K562 (cell line): ENCODE measurements around the gene SORCS1. TPM values are rescaled to one million over a fixed set of nuclear protein-coding genes. Genes with fewer than 3 reads are reported as not detected.
"Not testable (repeated sequence)": the region's sequence is repeated elsewhere in the genome, so short reads cannot be mapped to it uniquely, and the experiment has no call there.

ENCODE experiments used
- ATAC-seq: fragments of 200-7000 bp; cut with Tn5 transposase; 3 replicates; pipeline ENCODE4 v1.9.1; 2020; ENCODE audit warnings: moderate library complexity
- BruUV-seq: library from RNA; stranded (reverse); fragments of 400-500 nt; replicated peaks from 2 replicates; lab custom pipeline; 2021; lab: Mats Ljungman, UMichigan
- CTCF ChIA-PET: fragments of 300-600 bp; formaldehyde crosslinking; extraction: SDS; loops from one replicate; lab custom pipeline; 2021; ENCODE audit warnings: low intra/inter-chr PET ratio; lab: Yijun Ruan, JAX
- POLR2A ChIA-PET: fragments of 300-600, 350-650 bp; sonication (Branson Sonifier 250); formaldehyde crosslinking; extraction: SDS; loops from one replicate; lab custom pipeline; 2021; ENCODE audit warnings: antibody characterized with exemption, inconsistent platforms; lab: Yijun Ruan, JAX
- DNase-seq, 4 experiments: peaks; one replicate each; pipeline versions ENCODE4 v3.0.0 to v3.0.0-alpha.2; 2011 to 2018; ENCODE audit warnings: low spot score in 3 of 4, mixed read lengths in 3 of 4; ENCODE audit errors: extremely low read depth in 1 of 4
- FAIRE-seq: peaks from 2 replicates; lab custom pipeline; 2011; peaks lifted over from hg19 to GRCh38; lab: Jason Lieb, UNC
- H2AFZ ChIP-seq: 2 replicates; pipeline ENCODE4 v1.6.0; 2011; ENCODE audit warnings: low read depth, low read length, control low read depth, inconsistent platforms
- H3K27ac ChIP-seq: fragments of 200-600 bp; 3 replicates; pipeline ENCODE4 v1.8.0; 2011; ENCODE audit warnings: low read depth, mild to moderate bottlenecking, control low read depth, inconsistent platforms, low read length, moderate library complexity, mixed read lengths; ENCODE audit errors: extremely low read depth
- H3K27me3 ChIP-seq, 2 experiments: fragments of 300-600 bp in 1 of 2; 2 replicates in 1 of 2; 3 replicates in 1 of 2; pipeline versions ENCODE4 v1.6.0 to v1.8.0; 2011; ENCODE audit warnings: inconsistent platforms in 2 of 2, low read length in 2 of 2, mild to moderate bottlenecking in 1 of 2, mixed read lengths in 1 of 2, moderate library complexity in 1 of 2; ENCODE audit not compliant: control insufficient read depth in 2 of 2, insufficient read depth in 2 of 2
- H3K36me3 ChIP-seq: fragments of 300-600 bp; 3 replicates; pipeline ENCODE4 v1.8.0; 2011; ENCODE audit warnings: mild to moderate bottlenecking, low read length, inconsistent platforms; ENCODE audit not compliant: control insufficient read depth, insufficient read depth
- H3K4me1 ChIP-seq, 2 experiments: fragments of 200-600 bp in 1 of 2; replicated peaks in 1 of 2; 2 replicates in 1 of 2; 3 replicates in 1 of 2; pipeline versions ENCODE4 v1.5.1 to v1.8.0; 2011; ENCODE audit warnings: inconsistent platforms in 2 of 2, low read length in 2 of 2, mild to moderate bottlenecking in 1 of 2, mixed read lengths in 1 of 2, moderate library complexity in 1 of 2; ENCODE audit not compliant: control insufficient read depth in 2 of 2, insufficient read depth in 2 of 2
- H3K4me2 ChIP-seq: 2 replicates; pipeline ENCODE4 v1.6.1; 2011; ENCODE audit warnings: low read length, control low read depth, inconsistent platforms, mixed read lengths; ENCODE audit not compliant: insufficient read depth
- H3K4me3 ChIP-seq: fragments of 200-600 bp; sonication (generic), shearing (Covaris generic); 2 replicates; pipeline ENCODE4 v1.5.1; 2016; ENCODE audit warnings: control low read depth, inconsistent platforms
- H3K79me2 ChIP-seq: fragments of 200-600 bp; 3 replicates; pipeline ENCODE4 v1.8.0; 2011; ENCODE audit warnings: low read length, inconsistent platforms; ENCODE audit not compliant: control insufficient read depth, insufficient read depth
- H3K9ac ChIP-seq, 2 experiments: 2 replicates each; pipeline versions ENCODE4 v1.6.0 to v1.6.1; 2011; ENCODE audit warnings: low read depth in 2 of 2, low read length in 2 of 2, control low read depth in 1 of 2, inconsistent platforms in 1 of 2, mild to moderate bottlenecking in 1 of 2, mixed read lengths in 1 of 2; ENCODE audit not compliant: insufficient read depth in 1 of 2
- H3K9me1 ChIP-seq: one replicate; pipeline ENCODE4 v1.6.0; 2011; ENCODE audit warnings: inconsistent platforms, mild to moderate bottlenecking, low read length, moderate library complexity; ENCODE audit not compliant: control insufficient read depth, insufficient read depth
- H3K9me3 ChIP-seq: replicated peaks from 2 replicates; pipeline ENCODE4 v1.5.1; 2011; ENCODE audit warnings: low read depth, low read length, inconsistent platforms; ENCODE audit not compliant: control insufficient read depth, insufficient read depth
- H4K20me1 ChIP-seq: replicated peaks from 2 replicates; pipeline ENCODE4 v1.6.1; 2011; ENCODE audit warnings: low read length, inconsistent platforms, mixed read lengths; ENCODE audit not compliant: control insufficient read depth, insufficient read depth
- NFE2L1 ChIP-seq: fragments of 450-650 bp; IDR thresholded peaks from 2 replicates; pipeline ENCODE4 v1.6.1; 2016; ENCODE audit warnings: missing genetic modification characterization, low read depth, mild to moderate bottlenecking, missing compliant biosample characterization, moderate library complexity, borderline replicate concordance
- PCBP2 ChIP-seq: fragments of 200-400 bp; formaldehyde crosslinking; IDR thresholded peaks from 2 replicates; pipeline ENCODE4 v1.6.1; 2018; ENCODE audit warnings: low read length, low read depth, mild to moderate bottlenecking, moderate library complexity; ENCODE audit not compliant: poor library complexity, severe bottlenecking
- TFAM ChIP-seq: fragments of 250-450 bp; sonication (Bioruptor Pico); conservative IDR thresholded peaks from 2 replicates; pipeline ENCODE4 v1.5.0; 2021; ENCODE audit warnings: mild to moderate bottlenecking, moderate library complexity
- WGBS: fragments of 100-300 bp; shearing (Covaris generic); methylation state at CpG from one replicate; pipeline ENCODE4 v1.1.6; 2016; ENCODE audit warnings: low coverage, mixed read lengths; ENCODE audit not compliant: insufficient coverage; ENCODE audit errors: missing lambda C conversion rate; 5-methylcytosine and 5-hydroxymethylcytosine counted together
- in situ Hi-C: fragments of 300-500 bp; cut with MboI; formaldehyde crosslinking; loops from 4 replicates; pipeline ENCODE4 v1.15.0; 2018; ENCODE audit warnings: inconsistent platforms, mixed read lengths
- intact Hi-C: fragments of 100-400 bp; cut with micrococcal nuclease; formaldehyde crosslinking; loops from 2 replicates; pipeline ENCODE4 v1.14.2; 2022
- polyA plus RNA-seq, 8 experiments: library from polyadenylated mRNA; depleted of rRNA in 4 of 8; stranded (reverse) in 5 of 8; unstranded in 3 of 8; fragments of >200 nt; fragmentation: Nextera tagmentation in 2 of 8; fragmentation: Illumina TruSeq in 1 of 8; extraction: Ambion mirVana in 2 of 8; extraction: Trizol in 1 of 8; gene quantifications; 2 replicates each; pipeline versions ENCODE4 v1.2.1 to v1.2.3, GENCODE V29; 2011 to 2014; ENCODE audit warnings: inconsistent platforms in 1 of 8, missing spikeins in 1 of 8
- total RNA-seq, 7 experiments: library from RNA; depleted of rRNA in 6 of 7; stranded (reverse); fragments of >200 nt in 6 of 7; fragmentation: Illumina TruSeq in 2 of 7; extraction: Trizol in 2 of 7; gene quantifications; 2 replicates each; pipeline versions ENCODE4 v1.2.1 to v1.2.3, GENCODE V29; 2011 to 2021; ENCODE audit warnings: low replicate concordance in 1 of 7
- TF ChIP-seq, protein P1 (sequence below): fragments of 450-650 bp; formaldehyde crosslinking; IDR thresholded peaks from 2 replicates; pipeline ENCODE4 v1.4.0; 2022; ENCODE audit warnings: mild to moderate bottlenecking, moderate library complexity

The SORCS1 gene
- total and polyA plus RNA-seq, 9 of the 15 experiments (the other 6 are each of a cell fraction or from before 2014, with no cell fraction given): 1.5 to 3.9 (median 2.7) TPM

DNA sequence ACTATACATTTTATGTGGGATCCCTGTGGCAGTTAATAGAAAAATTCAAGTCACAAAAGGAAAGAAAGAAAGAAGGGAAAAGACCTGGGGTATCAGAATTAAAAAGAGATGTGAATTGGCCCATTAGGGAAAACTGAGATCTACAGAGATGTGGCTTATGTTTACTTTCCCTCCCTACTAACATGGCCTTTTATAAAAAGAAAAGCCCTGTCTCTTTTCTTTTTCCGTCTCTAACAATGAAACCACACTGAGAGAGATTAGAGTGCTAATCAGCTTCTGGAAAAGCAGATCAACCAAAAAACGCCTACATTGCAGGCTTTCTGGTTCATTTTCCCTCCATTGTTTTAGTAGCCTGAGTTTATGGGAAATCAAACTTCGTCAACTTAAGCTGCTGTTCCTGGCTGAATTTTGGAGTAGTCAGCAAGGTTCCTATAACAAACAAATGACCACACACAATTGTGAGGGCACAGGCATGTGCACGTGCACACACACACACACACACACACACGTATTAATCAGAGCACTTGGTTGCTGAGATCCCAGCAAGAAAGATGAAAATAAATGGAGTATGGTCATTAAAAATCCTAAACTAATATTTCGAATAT, 235.1 kb downstream of the SORCS1 start (continued):
- TF ChIP-seq, protein P1, sequence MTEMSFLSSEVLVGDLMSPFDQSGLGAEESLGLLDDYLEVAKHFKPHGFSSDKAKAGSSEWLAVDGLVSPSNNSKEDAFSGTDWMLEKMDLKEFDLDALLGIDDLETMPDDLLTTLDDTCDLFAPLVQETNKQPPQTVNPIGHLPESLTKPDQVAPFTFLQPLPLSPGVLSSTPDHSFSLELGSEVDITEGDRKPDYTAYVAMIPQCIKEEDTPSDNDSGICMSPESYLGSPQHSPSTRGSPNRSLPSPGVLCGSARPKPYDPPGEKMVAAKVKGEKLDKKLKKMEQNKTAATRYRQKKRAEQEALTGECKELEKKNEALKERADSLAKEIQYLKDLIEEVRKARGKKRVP: no peak
- TF ChIP-seq PCBP2 (no peak), TFAM (CRISPR knock-in tag) (no peak), NFE2L1 (tag) (no peak)
- TF ChIP-seq, all 486 proteins: peak for 0

DNA sequence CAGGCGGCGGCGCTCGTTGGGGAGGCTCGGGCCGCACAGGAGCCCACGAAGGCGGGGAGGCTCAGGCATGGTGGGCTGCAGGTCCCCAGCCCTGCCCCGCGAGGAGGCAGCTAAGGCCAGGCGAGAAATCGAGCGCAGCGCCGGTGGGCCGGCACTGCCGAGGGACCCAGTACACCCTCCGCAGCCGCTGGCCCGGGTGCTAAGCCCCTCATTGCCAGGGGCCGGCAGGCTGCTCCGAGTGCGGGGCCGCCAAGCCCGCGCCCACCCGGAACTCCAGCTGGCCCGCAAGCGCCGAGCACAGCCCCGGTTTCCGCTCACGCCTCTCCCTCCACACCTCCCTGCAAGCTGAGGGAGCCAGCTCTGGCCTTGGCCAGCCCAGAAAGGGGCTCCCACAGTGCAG, 236.4 kb downstream of the SORCS1 start:
- in situ Hi-C loops, intact Hi-C loops, H3K9ac ChIP-seq, H3K27me3 ChIP-seq, H4K20me1 ChIP-seq, H3K9me3 ChIP-seq, H3K36me3 ChIP-seq, H3K27ac ChIP-seq, H3K9me1 ChIP-seq, FAIRE-seq, ATAC-seq, H3K4me3 ChIP-seq, DNase-seq, POLR2A ChIA-PET, CTCF ChIA-PET, H3K4me2 ChIP-seq, BruUV-seq, H3K4me1 ChIP-seq, H3K79me2 ChIP-seq, H2AFZ ChIP-seq: not testable (repeated sequence)
- WGBS: 100% methylated on average over 1 of the region's 33 CpGs
